GM12801 (cell line): ENCODE results near the gene CIAO2B.

ENCODE experiments used
- CTCF ChIP-seq: IDR thresholded peaks from one replicate; pipeline ENCODE4 v1.5.1; 2011; ENCODE audit warnings: control low read depth; ENCODE audit not compliant: insufficient read length; ENCODE audit errors: extremely low read depth

Gene CIAO2B

GRCh38 chr16:66950437-66950836, 16.2 kb upstream of the CIAO2B start:
- no peak for TF ChIP-seq CTCF

- TF ChIP-seq CTCF = no peak
Observed at GRCh38 chr16:66949472-66949871, 15.3 kb upstream of the CIAO2B start.

- no peak for TF ChIP-seq CTCF
Observed at GRCh38 chr16:66948837-66949225, 14.6 kb upstream of the CIAO2B start.

- no peak for TF ChIP-seq CTCF
Observed at GRCh38 chr16:66948134-66948836, 14.1 kb upstream of the CIAO2B start.

GRCh38 chr16:66947302-66948065, 13.3 kb upstream of the CIAO2B start:
- no peak for TF ChIP-seq CTCF

GRCh38 chr16:66946974-66947301, 12.7 kb upstream of the CIAO2B start:
- no peak for TF ChIP-seq CTCF

GRCh38 chr16:66946541-66946940, 12.3 kb upstream of the CIAO2B start:
- no peak for TF ChIP-seq CTCF
